Measurements from ENCODE around the gene KIAA0408. TPM values are rescaled to one million over a fixed set of nuclear protein-coding genes. Genes with fewer than 3 reads are reported as not detected.

The KIAA0408 gene
- total RNA-seq, 1 experiment from 2014 or later, result 3.1 TPM

- no peaks in the 10 kb centered on the region; a peak in 2 of 7 replicates for H3K36me3 Mint-ChIP-seq (ENCODE audit: insufficient read depth in 1 of 3, low read depth in 3 of 3)
- Histone ChIP-seq H4K8ac (replicated peaks; ENCODE audit: insufficient read length, low read depth, low read length) (no peak overlapping the region), H2BK120ac (ENCODE audit: low read depth, low read length, poor library complexity, severe bottlenecking) (no peak overlapping the region), H3K4me1 (ENCODE audit: insufficient read depth, low read length) (no peaks in the 10 kb centered on the region; the same call in 1 of the 2 replicates), H3K27ac (ENCODE audit: insufficient read length, low read depth, low read length) (no peak overlapping the region), H2BK5ac (ENCODE audit: insufficient read length, low read length) (no peak overlapping the region), H3K56ac (ENCODE audit: insufficient read length, low read depth, low read length) (no peak overlapping the region), H2BK12ac (ENCODE audit: insufficient read length, low read depth, low read length) (no peak overlapping the region), H3K4ac (ENCODE audit: low read depth, low read length) (no peak overlapping the region), H3K18ac (ENCODE audit: insufficient read length, low read depth, low read length) (no peak overlapping the region), H4K20me1 (ENCODE audit: control insufficient read depth, insufficient read depth, insufficient read length) (no peaks in the 10 kb centered on the region), H3K4me2 (ENCODE audit: insufficient read depth, insufficient read length, low read length) (no peak overlapping the region), H3K23ac (ENCODE audit: insufficient read length, low read depth, low read length) (no peak overlapping the region), H2BK20ac (ENCODE audit: low read depth, low read length, poor library complexity, severe bottlenecking) (no peak overlapping the region), H2AFZ (ENCODE audit: low read length) (no peak overlapping the region), H3K9ac (ENCODE audit: extremely low read depth, insufficient read length, low read length) (no peak overlapping the region), H3K23me2 (ENCODE audit: insufficient read length, low read depth, low read length, poor library complexity, severe bottlenecking) (no peaks in the 10 kb centered on the region), H4K91ac (ENCODE audit: insufficient read length, low read depth, low read length) (no peak overlapping the region), H3K27me3 (ENCODE audit: insufficient read depth, low read length) (no peaks in the 10 kb centered on the region), H3K79me1 (ENCODE audit: insufficient read depth, low read depth, low read length, poor library complexity, severe bottlenecking) (no peaks in the 10 kb centered on the region), H3K14ac (ENCODE audit: insufficient read depth, low read length) (no peak overlapping the region), H3K79me2 (ENCODE audit: insufficient read depth, low read length) (no peaks in the 10 kb centered on the region), H3T11ph (ENCODE audit: low read length) (no peak overlapping the region), H2AK5ac (ENCODE audit: insufficient read length, low read length) (no peak overlapping the region), H2BK15ac (ENCODE audit: low read depth, low read length) (no peak overlapping the region), H4K5ac (ENCODE audit: insufficient read length, low read depth, low read length) (no peak overlapping the region), H3K9me3 (ENCODE audit: control insufficient read depth, low read depth, low read length) (no peaks in the 10 kb centered on the region)
- peak overlapping the region in 1 of 2 experiments; percentile 13; a peak in 3 of 5 replicates for H3K4me3 Mint-ChIP-seq
- peak overlapping the region in 1 of 3 experiments; percentile 70; a peak in 3 of 7 replicates for H3K27ac Mint-ChIP-seq
- no peak for DNase-seq
- 100% methylated on average over 1 of the region's 3 CpGs for WGBS (ENCODE audit: extremely low coverage, insufficient read length, low lambda C conversion rate)
- H3K4me1 Mint-ChIP-seq, result peaks cover 31 to 33% of the 10 kb centered on the region in 2 experiments
- no peaks in the 10 kb centered on the region for H3K9me3 Mint-ChIP-seq
- no peaks in the 10 kb centered on the region for H3K27me3 Mint-ChIP-seq (ENCODE audit: low read depth)
- TF ChIP-seq, protein P1, sequence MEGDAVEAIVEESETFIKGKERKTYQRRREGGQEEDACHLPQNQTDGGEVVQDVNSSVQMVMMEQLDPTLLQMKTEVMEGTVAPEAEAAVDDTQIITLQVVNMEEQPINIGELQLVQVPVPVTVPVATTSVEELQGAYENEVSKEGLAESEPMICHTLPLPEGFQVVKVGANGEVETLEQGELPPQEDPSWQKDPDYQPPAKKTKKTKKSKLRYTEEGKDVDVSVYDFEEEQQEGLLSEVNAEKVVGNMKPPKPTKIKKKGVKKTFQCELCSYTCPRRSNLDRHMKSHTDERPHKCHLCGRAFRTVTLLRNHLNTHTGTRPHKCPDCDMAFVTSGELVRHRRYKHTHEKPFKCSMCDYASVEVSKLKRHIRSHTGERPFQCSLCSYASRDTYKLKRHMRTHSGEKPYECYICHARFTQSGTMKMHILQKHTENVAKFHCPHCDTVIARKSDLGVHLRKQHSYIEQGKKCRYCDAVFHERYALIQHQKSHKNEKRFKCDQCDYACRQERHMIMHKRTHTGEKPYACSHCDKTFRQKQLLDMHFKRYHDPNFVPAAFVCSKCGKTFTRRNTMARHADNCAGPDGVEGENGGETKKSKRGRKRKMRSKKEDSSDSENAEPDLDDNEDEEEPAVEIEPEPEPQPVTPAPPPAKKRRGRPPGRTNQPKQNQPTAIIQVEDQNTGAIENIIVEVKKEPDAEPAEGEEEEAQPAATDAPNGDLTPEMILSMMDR (conservative IDR thresholded peaks at IDR 0.05), result no peak
These were observed 967 bp downstream of the KIAA0408 start for GRCh38 chr6:127458222-127458621.

Measured in H9 (cell line).